GM15510 (cell line): ENCODE data around the gene C1RL.

ENCODE experiments used
- POLR2A ChIP-seq: IDR thresholded peaks from 3 replicates; pipeline ENCODE4 v1.6.1; 2011; ENCODE audit warnings: borderline replicate concordance; ENCODE audit not compliant: insufficient read length; ENCODE audit errors: extremely low read depth

Gene C1RL

DNA sequence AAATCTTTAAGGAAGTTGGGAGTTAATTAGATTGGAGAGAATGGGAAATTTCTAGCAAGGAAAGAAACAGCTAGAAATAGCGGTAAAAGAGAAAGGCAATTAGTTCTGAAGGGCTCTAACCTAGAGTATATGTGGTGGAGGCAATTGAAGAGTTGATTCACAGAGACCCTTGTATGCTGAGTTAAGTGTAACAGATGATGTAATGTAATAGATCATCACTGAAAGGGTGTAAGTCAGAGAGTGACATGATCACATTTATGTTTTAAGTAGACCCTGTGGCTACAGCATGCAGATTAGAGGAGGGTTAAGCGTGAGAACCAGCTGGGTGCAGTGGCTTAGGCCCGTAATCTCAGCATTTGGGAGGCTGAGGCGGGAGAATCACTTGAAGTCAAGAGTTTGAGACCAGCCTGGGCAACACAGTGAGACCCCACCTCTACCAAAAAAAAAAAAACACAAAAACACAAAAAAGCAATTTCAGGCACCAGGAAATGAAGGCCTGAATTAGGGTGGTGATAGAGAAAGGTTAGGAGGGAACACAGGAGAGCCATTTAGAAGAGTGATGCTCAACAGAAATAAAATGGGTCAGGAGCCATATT, 16.7 kb upstream of the C1RL start:
- no peak for TF ChIP-seq POLR2A

DNA sequence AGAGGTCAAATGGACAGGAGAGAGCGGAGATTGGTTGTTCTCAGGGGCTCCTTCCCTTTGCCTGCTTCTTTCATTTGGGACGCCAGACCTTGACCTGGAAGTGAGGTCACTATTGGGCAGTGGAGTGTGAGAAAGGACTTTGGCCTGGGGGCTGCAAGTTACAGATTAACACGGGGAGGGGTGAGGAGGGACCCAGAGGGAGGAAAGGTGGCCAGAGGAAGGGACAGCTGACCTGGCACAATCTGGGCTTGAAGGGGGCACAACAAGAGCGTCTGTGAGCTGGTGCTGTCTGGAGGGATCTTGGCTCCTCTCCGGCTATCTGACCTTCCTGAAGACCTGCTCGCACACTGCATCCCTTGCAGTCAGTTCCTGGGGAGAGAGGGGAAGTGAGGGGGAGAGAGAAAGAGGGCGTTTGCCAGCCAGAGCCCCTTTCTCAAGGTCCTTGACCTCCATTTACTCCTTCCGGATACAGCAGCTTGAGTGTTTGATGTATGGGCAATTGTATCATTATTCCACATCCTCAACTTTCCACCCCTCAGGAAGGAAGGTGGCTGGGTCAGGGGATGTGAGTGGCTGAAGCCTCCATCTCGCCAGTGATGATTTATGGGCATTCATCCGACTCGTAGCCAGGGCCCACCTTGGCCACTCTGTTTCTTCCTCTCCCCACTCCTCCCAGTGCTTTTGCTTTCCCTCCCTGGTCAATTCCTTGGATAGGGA, 14.9 kb upstream of the C1RL start:
- no peak for TF ChIP-seq POLR2A

DNA sequence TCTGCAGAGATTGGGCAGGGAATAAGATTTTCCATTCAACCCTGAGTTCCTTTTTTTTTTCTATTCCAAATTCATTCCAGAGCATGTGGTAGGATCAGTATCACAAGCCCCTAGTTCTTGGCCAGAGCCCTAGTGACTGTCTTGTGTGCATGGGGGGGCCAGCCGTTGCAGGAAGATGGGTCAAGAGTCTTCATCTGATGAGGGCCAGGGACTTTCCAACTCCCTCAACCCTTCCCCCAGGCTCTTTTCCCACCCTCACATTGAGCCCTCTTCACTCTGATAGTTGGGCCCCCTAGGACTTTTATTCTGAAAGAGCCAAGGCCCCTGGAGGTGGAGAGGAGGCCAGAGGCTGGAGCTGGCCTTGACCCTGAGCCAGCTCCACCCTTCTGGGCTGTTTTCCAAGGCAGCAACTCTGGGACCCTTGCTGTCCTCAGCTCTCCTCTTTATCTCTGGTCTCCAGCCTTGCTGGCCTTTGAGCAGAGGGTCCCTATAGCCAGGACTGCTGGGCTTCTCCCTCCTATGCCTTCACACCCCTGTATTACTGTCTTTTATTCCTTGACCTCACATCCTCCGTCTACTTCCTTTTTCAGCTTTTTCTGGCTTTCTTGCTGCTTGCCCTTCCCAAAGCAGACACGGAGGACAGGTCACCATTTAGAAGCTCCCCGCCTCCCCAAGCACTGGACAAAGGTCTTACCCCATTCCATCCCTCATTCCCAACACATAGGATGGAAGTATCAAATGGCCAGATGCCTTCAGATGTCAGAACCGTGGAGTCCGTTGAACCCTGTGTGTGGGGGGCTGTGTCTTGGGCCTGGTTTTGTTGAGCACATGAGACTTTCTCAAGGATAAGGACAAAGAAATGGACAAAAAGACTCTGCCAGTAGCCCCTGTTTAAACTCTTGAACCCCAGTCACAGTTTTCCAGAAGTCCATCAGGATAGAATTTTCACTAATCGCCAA, 14.1 kb upstream of the C1RL start:
- TF ChIP-seq POLR2A, result no peak

DNA sequence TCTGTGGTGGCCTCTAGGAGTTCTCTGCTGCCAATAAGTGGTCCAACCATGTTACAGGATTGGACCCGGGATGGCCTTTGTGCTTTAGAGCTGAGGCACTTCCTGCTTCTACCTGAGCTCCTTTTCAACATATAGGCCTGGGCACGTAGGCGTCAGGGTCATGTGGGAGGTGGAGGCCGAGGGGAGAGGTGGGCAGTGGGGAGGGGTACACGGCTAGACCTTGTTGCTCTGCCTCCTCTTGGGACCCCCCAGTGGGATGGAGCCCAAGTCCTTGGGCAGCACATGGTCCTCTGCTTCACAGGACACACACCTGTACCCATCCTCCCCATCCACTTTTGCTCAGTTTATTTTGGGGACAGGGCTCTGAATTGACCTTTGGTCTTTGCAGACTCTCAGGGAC, 12.3 kb upstream of the C1RL start:
- no peak for TF ChIP-seq POLR2A

DNA sequence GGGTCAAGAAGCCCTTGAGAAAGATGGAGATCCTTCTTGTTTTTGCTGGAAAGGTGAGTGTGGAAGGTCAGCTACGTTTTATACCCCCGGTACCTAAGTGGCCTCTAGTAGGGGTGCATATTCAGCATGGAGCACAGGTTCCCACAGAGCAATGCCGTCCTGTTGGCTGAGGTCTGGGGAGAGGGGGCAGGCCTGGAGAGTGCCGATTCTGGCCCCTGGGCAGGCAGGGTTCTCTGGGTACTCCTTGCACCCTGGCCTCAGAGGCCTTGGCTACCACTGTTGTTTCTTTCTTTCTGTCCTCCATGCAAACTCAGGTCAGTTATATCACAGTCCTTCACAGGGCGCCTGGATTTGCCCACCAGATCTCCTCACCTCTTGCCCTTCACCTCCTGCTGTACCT, 11.2 kb upstream of the C1RL start:
- TF ChIP-seq POLR2A, result no peak

DNA sequence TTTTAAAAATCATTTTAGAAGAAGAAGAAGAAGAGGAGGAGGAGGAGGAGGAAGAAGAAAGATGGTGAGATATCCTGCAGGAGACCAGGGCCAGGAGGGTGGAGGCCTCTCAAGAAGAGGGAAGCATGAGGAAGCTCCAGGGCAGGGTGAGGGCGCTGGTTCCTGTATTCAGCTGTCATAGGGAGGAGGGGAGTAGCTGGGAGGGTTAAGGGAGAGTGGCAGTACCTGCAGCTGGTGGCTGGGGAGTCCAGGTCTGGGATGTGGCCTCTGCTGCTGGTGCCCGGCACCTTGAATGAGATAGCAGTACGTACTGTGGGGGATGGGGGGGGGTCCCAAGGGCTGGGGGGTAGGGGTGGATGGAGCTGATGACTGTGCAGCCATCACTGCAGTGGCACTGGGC, 9.9 kb upstream of the C1RL start:
- TF ChIP-seq POLR2A, result no peak

DNA sequence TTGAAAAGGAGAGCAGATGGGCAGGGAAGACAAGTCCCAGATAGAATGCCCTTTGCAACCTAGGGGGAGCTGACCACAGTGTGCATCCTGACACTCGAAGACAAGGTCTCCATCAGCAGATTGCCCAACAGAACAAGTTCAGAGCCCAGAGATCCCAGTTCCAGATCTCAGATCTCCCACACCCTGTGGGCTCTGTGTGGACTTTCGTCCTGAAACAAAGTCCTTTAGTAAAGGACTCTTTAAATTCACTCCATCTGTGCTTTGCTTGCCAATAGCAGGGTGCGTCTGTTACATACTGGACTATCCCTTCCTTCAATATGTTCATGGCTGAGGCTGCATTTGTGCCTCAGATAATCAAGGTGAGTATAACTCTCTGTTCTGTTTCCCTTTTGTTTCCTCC, 8.7 kb upstream of the C1RL start:
- no peak for TF ChIP-seq POLR2A

DNA sequence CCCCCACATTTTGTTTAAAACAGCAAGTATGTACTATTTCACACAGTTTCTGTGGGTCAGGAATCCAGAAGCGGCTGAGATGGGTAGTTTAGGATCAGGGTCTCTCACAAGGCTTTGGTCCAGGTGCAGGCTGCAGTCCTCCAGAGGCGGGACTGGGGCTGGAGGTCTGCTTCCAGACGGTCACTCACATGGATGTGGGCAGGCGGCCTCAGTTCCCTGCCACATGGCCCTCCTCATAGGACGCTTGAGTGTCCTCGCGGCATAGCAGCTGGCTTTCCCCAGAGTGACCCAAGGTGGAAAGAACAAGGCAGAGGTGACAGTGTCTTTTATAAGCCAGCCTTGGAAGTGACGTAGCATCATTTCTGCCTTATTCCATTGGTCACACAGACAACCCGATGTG, 7.9 kb upstream of the C1RL start:
- no peak for TF ChIP-seq POLR2A

DNA sequence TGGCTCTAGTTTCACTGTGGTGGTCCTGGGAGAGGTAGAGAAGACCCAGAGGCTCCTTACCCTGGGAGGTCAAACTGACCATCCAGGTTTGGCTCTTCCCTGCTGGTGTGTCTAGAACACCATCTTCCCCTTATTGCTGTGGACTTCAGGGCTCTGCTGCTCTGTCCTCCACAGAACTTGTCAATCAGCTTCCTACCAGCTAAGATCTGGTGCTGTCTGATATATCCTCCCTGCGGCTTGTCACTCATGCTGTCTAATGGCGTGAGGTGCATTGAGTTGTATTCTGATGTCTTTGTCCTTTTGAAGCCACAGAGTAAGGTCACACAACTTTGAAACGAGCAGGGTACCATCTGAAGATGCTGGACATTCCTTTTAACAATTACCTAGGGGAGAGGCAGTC, 7.2 kb upstream of the C1RL start:
- TF ChIP-seq POLR2A, result no peak

DNA sequence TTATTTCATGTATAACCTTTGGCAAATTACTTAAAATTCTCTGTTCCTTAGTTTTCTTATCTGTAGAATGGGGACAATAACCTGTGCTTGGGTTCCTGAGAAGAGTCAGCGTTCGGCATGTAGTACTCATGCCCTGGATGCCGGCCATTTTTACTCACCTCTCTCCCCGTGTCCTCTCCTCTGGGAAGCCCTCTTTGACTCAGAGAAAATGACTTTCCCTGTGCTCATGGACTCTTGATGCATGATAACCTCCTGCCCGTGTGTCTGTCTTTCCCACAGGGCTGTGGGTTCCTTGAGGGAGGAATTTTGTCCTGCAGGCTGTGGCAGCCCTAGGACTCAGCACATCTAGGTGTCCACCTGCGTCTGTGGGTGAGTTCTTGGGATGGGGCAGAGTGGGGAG, 5.8 kb upstream of the C1RL start:
- no peak for TF ChIP-seq POLR2A

DNA sequence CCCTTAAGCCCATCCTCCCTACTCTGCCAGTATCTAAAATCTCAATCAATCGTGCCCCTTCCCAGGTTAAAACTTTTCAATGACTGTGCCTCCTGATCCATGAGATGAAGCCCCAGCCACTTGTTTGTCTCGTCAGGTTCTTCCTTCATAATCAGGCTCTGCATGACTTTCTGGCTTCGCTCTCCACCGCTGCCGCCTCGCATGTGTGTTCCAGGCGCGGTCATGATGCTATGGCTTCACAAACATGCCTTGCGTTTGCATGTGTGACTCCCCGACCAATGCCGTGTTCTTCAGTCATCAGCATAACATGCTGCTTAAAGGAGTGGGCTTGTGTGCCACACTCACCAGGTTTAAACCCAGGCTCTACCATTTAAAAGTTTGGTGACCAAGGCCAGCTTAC, 5.0 kb upstream of the C1RL start:
- TF ChIP-seq POLR2A, result no peak

DNA sequence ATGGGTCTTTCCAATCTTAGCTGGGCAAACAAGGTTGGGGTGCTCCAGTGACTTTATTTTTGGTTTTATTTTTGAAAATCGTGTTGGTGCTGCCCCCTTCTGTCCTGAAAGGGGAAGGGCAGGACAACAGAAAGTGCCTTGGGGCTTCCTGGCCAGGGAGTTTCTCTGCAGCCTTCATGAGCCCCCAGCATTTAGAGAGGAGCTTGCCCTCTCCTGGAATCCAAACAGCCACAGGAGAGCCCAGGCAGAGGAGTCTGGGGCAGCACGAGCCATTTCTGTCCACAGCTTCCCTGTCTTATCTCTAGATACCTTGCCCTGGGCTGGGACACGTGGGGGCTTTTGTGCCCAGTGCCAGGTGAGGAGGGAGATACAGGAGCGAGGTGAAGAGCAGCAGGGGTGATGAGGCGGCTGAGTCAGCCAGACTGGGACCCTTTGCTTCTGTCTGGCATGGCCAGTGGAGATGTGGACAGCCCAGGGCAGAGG, 4.4 kb upstream of the C1RL start:
- TF ChIP-seq POLR2A, result no peak

DNA sequence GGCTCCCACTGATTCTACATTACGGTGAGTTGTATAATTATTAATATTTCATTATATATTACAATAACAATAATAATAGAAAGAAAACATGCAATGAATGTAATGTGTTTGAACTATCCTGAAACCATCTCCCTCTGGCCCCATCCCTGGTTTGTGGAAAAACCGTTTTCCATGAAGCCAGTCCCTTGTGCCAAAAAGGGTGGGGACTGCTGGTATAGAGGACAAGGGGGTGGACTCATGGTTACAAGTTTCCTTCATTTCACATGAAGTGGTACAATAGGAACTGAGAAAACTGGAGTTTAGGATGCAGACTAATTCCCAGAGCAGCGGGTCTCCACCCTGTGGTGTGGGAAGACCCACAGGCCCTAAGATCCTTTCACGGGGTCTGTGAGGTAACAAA, 3.0 kb upstream of the C1RL start:
- TF ChIP-seq POLR2A, result no peak

DNA sequence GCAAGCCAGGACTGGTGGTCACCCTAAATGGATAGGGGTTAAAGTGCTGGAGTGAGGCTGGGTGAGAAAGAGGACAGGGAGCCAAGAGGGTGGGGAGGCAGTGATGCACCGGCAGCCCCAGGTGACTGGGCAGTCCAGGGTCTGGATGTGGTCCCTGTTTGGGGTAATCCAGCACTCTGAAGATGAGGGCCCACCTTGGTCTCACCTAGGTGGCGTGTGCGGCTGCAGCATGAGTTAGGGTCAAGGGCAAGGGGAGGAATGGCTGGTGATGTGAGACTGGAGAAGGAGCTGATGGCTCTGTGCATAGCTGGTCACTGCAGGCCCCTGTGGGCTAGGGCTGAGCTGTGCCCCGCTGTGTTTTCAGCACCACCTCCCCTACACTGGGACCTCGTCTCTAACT, 1.6 kb upstream of the C1RL start:
- no peak for TF ChIP-seq POLR2A

DNA sequence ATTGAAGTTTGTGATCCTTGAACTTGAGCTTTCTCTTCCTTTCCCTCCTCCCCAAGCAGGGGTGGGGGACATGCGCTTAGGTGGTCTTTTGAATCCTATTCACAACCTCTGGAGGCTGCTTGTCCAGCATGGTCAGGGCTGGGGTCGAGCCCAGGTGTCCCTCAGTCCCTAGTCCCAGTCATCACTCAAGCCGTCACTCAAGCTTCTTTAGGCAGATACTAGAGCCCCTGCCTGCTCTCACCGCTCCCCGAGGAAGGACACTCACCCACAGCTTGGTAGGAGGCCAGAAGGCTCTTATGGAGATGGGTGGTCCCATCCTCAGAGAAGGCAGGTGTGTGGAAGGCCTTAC, 532 bp upstream of the C1RL start:
- no peak for TF ChIP-seq POLR2A
